Urinary bladder (tissue), 4 donors: ENCODE measurements around the gene DEDD2. TPM values are rescaled to one million over a fixed set of nuclear protein-coding genes. Genes with fewer than 3 reads are reported as not detected.

Source experiments
- DNase-seq: peaks from one replicate; pipeline ENCODE4 v3.0.0-alpha.2; 2015; ENCODE audit errors: extremely low spot score
- H3K27ac ChIP-seq: one replicate; pipeline ENCODE4 v1.5.1; 2013; ENCODE audit warnings: low read depth, mild to moderate bottlenecking, moderate library complexity
- H3K36me3 ChIP-seq: one replicate; pipeline ENCODE4 v1.6.1; 2013; ENCODE audit warnings: mild to moderate bottlenecking, moderate library complexity; ENCODE audit not compliant: insufficient read depth
- H3K4me1 ChIP-seq: one replicate; pipeline ENCODE4 v1.6.1; 2013; ENCODE audit warnings: mild to moderate bottlenecking, moderate library complexity; ENCODE audit not compliant: insufficient read depth
- H3K4me3 ChIP-seq: one replicate; pipeline ENCODE4 v1.5.1; 2013; ENCODE audit warnings: low read depth, low read length
- WGBS: extraction: QIAGEN DNeasy Blood & Tissue Kit; methylation state at CpG from one replicate; pipeline ENCODE4 v1.1.7; 2013; 5-methylcytosine and 5-hydroxymethylcytosine counted together
- polyA plus RNA-seq: library from polyadenylated mRNA; stranded (reverse); fragments of 200-250 nt; gene quantifications from one replicate; pipeline ENCODE4 v1.2.3, GENCODE V29; 2013
- total RNA-seq: library from RNA; depleted of rRNA; stranded (reverse); fragments of >200 nt; gene quantifications from one replicate; pipeline ENCODE4 v1.2.3, GENCODE V29; 2014
- donor health status: healthy with polysubstance abuse.
- donor health status: healthy.

Gene DEDD2
- total and polyA plus RNA-seq, 2 donors: 15.5 to 29.5 TPM

DNA sequence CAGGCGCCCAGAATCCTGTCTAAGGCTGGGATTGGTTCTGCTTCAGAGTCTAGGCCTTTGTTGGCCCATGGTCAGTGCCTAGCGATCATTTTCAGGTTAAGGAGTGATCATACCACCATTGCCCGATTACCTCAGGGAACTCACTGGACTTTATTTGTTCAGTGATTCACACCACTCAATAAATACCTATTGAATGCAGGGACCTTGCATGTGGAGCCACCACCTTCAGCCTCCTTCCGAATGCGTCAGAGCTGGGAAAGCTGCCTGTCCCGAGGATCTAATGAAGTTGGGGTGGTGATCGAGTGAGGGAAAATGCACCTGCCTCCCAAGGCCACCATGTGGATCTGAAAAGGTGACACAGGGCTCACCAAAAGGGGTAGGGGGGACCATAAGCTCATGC lies 45.2 kb downstream of the DEDD2 start:
- no peak for DNase-seq
- WGBS: 82% methylated on average over 7 of the region's 7 CpGs
- H3K4me1 ChIP-seq: no peaks in the 10 kb centered on the region

DNA sequence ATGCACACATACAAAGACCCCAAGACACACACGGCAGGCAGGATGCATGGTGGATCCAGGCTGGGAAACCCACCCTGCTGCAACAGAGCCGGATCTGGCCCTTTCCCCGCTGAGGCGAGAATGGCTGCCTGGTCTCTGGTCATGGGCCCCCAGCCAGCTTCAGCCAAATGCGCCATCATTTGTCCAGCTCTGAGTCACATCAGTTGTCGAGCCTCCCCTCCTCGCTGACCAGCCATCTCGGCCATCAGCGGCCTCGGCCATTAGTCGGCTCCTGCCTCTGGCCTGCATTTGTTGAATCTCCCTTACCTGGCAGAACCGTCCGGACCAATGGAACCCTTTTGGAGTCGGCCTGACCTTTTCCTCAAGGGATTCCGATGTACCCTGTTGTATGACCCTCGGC lies 46.8 kb downstream of the DEDD2 start:
- Histone ChIP-seq H3K4me3 (no peak overlapping the region), H3K36me3 (no peaks in the 10 kb centered on the region), H3K27ac (no peak overlapping the region), H3K4me1 (no peaks in the 10 kb centered on the region)
- 84% methylated on average over 16 of the region's 16 CpGs for WGBS
- no peak for DNase-seq

More for the DNA sequence above, 45.2 kb downstream of the DEDD2 start:
- no peak overlapping the region for H3K27ac ChIP-seq
- H3K36me3 ChIP-seq: no peaks in the 10 kb centered on the region
- H3K4me3 ChIP-seq: no peak overlapping the region

DNA sequence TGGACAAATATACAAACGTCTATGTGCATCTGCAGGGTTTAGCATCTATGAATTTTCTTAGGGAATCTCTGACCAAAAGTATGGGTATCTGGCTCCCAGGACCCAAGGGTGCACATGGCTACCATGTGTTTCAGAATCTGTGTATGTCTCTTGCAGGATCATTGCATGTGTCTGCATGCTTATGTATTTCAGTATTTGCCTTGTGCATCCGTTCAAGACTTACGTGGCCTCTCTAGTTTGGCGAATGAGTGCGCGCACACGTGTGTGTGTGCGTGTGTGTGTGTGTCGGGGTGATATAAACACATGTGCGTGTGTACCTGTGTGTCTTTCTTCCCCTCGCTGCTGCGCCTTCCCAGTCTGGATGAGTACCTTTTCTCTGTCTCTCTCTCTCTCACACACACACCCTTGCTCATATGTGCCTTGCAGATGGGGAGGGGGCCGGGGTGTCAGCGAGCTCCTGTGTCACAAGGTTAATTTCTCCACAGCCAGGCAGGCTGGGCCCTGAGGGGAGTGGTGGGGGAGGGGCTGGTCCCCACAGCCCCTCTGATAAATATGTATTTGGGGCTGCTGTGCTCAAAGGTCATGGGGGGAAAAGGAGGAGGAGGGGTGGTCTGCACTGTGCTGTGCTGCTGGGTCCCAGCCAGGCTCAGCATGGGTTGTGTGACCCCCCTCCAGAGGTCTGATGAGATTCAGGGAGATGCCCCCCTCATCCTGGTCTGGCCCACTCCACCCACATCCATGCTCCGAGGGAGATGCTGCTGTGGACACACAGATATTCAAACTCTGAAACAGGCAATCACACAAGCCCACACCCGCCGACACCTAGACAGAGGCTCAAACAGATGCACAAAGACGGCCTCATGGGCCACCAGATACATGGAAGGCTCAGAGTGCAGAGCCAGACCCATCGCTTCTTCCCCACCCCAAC lies 47.7 kb downstream of the DEDD2 start:
- 75% methylated on average over 19 of the region's 19 CpGs for WGBS
- DNase-seq: no peak
- Histone ChIP-seq H3K36me3 (no peaks in the 10 kb centered on the region), H3K4me1 (no peaks in the 10 kb centered on the region), H3K4me3 (no peak overlapping the region), H3K27ac (no peak overlapping the region)

DNA sequence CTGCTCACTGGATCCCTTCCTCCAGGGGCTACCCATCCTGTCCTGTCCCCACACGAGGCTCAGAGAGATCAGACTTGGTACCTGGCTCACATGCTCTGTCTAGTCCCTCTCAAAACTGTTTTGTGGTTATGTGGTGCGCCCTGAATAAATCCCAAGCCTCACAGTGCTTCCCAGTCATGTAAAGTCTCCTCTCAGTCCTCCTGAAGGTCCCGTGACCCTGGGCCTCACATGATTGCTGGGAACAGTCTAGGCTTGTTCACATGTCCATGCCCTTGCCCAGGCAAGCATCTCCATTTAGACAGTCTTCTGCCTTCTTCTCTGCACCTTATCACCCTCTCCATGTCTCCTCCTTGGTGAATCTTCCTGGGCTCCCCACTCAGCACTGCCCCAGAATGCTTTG lies 49.3 kb downstream of the DEDD2 start:
- Histone ChIP-seq H3K4me1 (no peaks in the 10 kb centered on the region), H3K27ac (no peak overlapping the region), H3K4me3 (no peak overlapping the region), H3K36me3 (no peaks in the 10 kb centered on the region)
- WGBS: 69% methylated on average over 3 of the region's 3 CpGs
- DNase-seq: no peak

DNA sequence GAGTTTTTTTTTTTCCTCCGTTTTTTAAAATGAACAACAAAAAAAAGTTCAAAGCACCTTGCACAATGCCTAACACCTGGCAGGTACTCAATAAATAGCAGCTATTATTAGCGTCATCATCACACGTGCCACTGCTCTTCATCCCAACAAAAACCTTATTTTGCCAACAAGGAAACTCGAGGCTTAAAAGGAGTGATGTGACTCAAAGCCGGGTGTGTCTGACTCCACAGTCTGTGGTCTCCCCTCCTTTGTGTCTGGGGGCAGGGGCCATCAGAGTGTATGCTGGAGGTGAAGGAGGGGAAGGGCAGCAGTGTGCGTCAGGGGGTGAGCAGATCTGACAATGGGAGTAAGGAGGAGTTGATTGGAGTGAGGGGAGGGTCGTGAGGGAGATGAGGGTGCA lies 51.2 kb downstream of the DEDD2 start:
- 57% methylated on average over 7 of the region's 7 CpGs for WGBS
- H3K4me1 ChIP-seq: no peaks in the 10 kb centered on the region
- DNase-seq: no peak
- H3K27ac ChIP-seq: no peak overlapping the region
- H3K4me3 ChIP-seq: no peak overlapping the region
- H3K36me3 ChIP-seq: no peaks in the 10 kb centered on the region

DNA sequence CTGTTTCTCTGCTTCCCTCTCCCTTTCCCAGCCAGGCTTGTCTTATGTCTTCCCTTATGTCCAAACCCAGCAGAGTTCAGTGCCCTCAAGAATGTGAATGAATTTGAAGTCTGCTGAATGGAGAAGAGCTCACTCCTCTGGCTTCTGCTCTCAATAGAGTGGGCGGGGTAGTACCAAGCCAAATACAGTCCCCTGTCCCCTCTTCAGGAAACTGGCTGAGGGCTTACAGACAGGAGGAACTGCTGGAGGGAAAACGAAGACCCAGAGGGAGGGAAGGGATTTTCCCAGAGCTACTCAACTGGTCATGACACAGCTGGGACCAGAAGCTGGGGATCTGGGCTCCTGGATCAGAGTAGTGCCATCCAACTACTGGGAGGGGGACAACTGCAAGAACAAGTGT lies 52.3 kb downstream of the DEDD2 start:
- H3K36me3 ChIP-seq: no peaks in the 10 kb centered on the region
- no peaks in the 10 kb centered on the region for H3K4me1 ChIP-seq
- no peak for DNase-seq
- H3K4me3 ChIP-seq: no peak overlapping the region
- WGBS: 38% methylated on average over 2 of the region's 2 CpGs
- no peak overlapping the region for H3K27ac ChIP-seq

DNA sequence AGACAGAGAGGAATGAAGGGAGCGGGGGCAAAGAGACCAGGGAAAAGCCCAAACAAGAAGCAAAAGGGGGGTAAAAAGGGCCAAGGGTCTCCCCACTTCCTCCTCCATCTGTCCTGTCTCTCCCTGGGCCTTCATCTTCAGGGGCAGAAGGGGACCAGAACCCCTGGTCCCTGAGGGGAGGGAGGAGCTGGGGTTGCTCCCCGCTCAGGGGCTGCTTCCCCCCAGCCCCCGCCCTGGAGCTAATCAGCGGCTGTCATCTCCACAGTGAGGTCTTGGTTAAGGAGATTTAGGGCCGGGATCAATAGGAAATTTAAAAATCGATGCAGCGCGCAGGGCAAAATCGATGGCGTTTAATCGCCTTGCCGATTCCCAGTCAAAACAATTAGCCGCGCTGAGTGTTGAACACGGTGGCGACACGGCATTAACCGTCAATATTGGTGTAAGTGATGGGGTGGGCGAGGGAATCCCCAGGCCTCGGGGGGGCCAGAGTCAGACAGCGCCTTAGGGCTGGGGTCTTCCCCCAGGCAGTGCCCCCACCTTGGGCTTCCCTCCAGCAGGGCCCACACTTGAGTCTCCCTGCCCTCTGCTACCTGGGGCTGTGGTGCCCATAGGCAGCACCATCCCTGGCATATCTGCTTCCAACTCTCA lies 55.7 kb downstream of the DEDD2 start:
- Histone ChIP-seq H3K36me3 (no peaks in the 10 kb centered on the region), H3K4me3 (no peak overlapping the region), H3K27ac (no peak overlapping the region), H3K4me1 (no peaks in the 10 kb centered on the region)
- WGBS: 81% methylated on average over 21 of the region's 21 CpGs
- DNase-seq: no peak

DNA sequence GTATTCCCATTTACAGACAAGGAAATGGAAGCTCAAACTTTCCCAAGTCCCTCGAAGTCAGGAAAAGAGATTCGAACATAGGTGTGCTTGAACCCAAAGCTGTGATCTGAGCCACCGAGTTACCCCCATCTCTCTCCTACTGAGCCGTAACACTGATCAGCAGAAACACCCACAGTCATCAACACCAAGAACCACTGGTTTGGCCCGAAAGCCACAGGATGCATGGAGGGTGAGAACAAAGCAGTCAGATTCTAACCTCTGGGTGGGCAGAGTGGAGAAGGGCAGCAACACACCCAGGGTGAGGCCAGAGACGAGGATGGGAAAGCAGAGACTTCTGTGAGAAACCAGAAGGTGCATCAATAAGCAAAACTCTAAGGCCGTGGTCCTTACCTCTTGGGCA lies 57.5 kb downstream of the DEDD2 start:
- Histone ChIP-seq H3K4me3 (no peak overlapping the region), H3K36me3 (no peaks in the 10 kb centered on the region), H3K27ac (no peak overlapping the region), H3K4me1 (no peaks in the 10 kb centered on the region)
- WGBS: 71% methylated on average over 7 of the region's 7 CpGs
- DNase-seq: no peak

DNA sequence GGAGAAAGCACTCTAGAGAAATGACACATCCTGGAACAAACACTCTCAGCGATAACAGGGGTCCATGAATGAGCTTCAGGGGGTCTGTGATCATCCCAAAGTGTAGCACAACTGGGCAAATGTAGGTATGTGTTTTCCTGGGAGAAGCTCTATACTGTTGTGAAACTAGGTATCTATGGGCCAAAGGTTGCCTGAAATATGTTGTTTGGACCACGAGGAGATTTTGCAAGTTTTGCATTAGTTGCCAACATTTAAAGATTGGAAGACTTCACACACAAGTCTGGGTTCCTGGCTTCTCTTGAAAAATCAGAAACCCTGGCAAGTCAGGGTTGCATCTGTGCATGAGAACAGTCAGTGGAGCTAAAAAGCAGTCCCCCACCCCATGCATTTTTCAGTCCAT lies 58.6 kb downstream of the DEDD2 start:
- 58% methylated on average over 2 of the region's 2 CpGs for WGBS
- DNase-seq: no peak
- Histone ChIP-seq H3K27ac (no peak overlapping the region), H3K36me3 (no peaks in the 10 kb centered on the region), H3K4me1 (no peaks in the 10 kb centered on the region), H3K4me3 (no peak overlapping the region)

DNA sequence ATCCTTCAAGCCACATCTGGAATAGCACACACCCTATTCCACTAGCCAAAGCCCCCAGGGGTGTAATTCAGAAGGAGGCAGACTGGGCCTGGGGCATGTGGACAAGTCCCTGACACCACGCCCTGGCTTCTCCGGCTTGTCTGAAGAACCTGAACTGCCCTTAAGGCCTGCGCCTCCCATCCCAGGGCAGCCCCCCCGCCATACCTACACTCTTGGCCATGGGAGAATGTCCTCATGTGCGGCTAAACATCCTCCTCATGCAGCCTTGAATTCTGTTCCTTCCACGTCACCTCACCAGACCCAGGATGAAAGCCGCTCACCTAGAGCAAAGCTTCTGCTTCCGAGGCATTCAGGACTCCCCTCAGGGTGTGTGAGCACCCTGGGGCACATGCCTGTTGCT lies 60.9 kb downstream of the DEDD2 start:
- 86% methylated on average over 8 of the region's 8 CpGs for WGBS

DNA sequence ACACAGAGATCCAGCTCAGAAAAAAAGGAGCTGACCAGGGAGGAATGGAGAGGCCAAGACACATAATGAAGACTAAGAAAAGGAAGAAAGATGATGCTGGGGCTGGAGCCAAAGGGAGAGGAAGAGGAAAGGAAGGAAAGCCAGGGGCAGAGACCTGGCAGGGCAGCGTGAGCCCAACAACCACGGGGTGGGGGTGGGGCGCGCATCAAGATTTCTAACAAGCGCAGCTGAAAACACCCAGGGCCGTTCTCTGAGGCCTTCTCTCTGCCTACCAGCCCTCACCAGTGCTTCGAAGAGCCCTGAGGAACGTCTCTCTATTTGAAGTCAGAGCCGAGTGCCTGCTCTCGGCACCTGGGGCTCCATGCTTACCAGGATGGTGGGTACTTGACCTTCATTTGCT lies 61.7 kb downstream of the DEDD2 start:
- H3K27ac ChIP-seq: no peak overlapping the region
- no peak for DNase-seq
- no peak overlapping the region for H3K4me3 ChIP-seq
- no peaks in the 10 kb centered on the region for H3K4me1 ChIP-seq
- 35% methylated on average over 10 of the region's 10 CpGs for WGBS
- H3K36me3 ChIP-seq: no peaks in the 10 kb centered on the region

More for the DNA sequence above, 60.9 kb downstream of the DEDD2 start:
- no peaks in the 10 kb centered on the region for H3K36me3 ChIP-seq
- no peak overlapping the region for H3K27ac ChIP-seq
- H3K4me3 ChIP-seq: no peak overlapping the region
- DNase-seq: no peak
- no peaks in the 10 kb centered on the region for H3K4me1 ChIP-seq

DNA sequence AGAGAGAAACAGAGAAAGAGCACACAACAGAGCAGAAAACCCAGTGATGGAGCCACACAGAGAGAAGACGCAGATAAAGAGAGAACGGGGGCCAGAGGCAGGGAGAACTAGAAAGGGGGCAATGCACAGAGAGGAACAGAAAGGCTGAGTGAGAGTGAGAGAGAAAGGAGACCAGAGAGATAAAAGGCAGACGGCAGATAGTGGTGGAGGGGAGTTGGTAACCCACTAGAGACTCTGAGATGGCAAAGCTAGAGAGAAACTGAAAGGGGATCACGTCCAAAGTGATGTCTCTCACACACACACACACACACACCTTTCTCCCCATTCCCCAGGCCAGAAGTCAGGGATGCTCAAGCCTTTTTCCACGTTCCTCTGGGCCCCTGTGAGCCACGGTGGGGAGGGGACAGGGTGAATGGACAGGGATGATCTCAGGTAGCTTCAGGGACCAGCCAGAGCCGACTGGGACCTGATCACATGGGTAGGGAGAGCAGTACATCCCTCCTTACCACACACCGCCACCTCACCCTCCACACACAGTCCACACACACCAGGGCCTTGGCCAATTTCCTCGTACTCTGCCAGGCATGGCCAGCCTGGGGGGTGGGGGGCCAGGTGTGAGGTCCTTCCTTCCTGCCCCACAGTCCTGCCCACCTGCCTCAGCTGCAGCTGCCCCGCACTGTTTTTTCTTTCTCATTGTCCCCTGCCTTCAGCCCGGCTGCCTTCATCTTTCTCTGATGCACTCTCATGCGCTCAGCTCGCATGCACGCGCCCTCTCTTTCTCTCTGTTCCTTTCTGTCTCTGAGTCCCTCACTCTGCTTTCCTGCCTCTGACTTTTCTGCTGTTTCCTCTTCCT lies 62.8 kb downstream of the DEDD2 start:
- WGBS: 42% methylated on average over 15 of the region's 15 CpGs
- Histone ChIP-seq H3K4me3 (no peak overlapping the region), H3K4me1 (no peaks in the 10 kb centered on the region)

DNA sequence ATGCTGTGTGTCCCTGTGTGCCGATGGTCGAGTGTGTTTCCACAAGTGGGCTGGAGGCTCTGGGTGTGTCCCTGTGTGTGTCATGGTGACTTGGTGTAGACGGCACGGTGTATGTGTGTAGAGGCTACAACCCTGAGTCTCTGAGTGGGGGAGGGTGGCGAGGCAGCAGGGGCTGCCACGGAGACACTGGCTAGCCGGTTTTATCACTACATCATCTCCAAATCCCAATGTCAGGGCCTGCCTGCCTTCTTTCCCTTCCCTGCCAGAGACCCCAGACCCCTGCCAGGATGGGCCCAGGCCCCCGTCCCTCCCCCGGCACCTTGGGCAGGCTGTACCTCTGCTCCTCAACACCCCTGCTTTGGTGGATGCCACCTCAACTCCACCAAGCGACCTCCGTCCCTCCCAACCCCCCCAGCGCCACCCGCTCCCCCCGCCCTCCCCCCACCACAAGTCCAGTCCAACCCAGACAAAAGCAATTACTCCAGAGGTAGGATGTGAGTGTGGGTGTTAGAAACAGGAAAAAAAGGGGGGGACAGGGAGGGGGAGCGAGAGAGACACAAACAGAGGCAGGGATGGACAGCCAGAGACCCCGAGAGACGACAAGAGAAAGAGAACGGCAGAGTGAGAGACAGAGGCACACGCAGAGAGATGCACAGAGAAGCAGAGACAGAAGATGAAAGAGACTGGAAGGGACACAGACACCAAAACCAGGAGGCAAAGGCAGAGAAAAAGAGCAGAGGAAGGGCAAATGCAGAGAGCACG lies 63.6 kb downstream of the DEDD2 start:
- Histone ChIP-seq H3K36me3 (no peaks in the 10 kb centered on the region), H3K27ac (no peak overlapping the region), H3K4me3 (no peak overlapping the region), H3K4me1 (no peaks in the 10 kb centered on the region)
- no peak for DNase-seq
- WGBS: 36% methylated on average over 20 of the region's 20 CpGs

More for the DNA sequence above, 62.8 kb downstream of the DEDD2 start:
- Histone ChIP-seq H3K36me3 (no peaks in the 10 kb centered on the region), H3K27ac (no peak overlapping the region)
- DNase-seq: no peak
